Epidermal melanocyte (primary cell): ENCODE measurements around the gene PLD6.

ENCODE experiments used
- DNase-seq: peaks from one replicate; pipeline ENCODE4 v3.0.0; 2011; ENCODE audit warnings: low spot score; ENCODE audit not compliant: insufficient read length

The PLD6 gene

DNA sequence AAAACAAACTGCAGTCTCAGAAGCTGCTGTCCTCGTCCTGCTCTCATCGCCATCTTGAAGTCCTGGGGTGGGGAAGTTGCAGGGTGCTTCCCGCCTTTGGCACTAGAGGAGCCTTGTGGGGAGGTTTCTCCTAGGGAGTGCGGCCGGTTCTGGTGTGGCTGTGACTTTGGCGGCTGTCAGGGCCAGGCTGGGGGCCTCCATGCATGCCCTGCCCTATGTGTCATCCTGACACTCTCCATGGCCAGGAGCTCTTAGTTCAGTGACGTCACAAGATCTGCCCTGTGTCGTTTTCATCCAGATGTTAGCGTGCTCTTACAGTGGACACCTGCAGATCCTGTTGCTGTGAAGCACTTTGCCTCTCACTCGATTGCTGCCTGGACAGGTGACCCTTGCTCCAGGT, 49.6 kb downstream of the PLD6 start:
- no peak for DNase-seq

DNA sequence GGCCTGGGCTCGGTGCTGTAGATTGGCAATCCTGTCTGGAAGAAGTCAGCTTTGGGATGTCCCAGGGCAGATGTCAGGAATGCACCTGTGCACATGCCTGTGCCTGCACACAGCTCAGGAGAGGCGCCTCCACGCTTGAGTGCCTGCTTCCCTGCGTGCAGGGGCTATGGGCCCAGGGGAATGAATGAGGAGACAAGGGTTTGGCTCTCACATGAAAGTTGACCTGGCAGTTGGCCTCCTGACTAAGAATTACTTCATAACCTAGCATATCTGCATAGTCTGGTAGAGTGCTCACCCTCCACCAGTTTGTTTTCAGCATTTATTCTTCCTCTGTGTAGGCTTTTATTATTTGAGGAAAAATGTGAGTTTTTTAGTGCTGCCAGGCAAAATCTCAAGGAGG, 50.0 kb downstream of the PLD6 start:
- no peak for DNase-seq

DNA sequence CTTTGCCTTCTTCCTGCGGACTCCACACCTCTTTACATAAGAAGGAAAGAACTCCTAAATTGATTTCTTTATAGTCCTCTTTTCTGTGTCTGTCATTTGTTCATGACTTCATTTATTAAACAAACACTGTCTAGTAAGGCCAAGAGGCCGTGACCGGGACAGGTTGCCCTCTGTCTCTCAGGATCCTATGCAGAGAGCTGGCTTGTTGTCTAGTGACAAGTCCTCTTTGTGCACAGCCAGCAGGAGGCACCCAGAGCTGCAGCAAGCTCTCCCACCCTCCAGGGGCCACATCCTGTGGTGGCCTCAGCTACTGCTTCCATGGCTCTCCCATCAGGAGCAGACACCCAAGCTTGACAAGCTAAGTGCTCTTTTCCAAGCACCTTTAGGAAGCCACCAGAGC, 50.6 kb downstream of the PLD6 start:
- DNase-seq = no peak

DNA sequence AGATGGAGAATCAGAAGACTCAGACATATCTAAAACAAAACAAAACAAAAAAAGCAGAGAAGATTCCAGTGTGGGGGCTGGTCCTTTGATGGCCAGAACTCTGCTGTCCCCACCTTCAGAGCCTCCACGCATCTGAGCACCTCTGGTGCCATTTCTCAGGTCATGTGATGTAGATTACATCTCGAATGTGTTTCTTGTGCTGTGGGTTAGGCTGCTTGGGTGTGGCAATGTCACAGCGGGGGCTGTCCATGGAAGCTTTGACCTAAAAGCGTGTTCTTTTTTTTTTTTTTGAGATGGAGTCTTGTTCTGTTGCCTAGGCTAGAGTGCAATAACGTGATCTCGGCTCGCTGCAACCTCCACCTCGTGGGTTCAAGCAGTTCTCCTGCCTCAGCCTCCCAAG, 51.2 kb downstream of the PLD6 start:
- no peak for DNase-seq

DNA sequence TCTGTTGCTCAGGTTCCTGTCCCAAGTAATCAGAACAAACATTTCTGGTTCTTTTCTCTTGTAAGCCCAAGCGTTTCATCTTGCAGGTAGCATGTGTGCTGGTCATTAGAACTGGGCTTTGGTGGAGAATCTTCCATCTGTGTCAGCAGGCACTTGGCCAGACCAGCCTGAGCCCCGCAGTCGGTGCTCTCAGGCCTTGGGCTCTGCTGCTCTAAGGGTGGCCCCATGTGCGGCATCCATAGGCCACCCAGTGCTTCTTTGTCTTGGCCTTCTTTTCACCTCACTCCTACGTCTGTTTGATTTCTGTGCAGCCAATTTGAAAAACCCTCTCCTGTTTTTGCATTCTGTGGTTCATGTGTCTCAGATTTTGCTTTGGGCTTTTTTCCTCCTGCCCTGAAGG, 51.6 kb downstream of the PLD6 start:
- DNase-seq = no peak

DNA sequence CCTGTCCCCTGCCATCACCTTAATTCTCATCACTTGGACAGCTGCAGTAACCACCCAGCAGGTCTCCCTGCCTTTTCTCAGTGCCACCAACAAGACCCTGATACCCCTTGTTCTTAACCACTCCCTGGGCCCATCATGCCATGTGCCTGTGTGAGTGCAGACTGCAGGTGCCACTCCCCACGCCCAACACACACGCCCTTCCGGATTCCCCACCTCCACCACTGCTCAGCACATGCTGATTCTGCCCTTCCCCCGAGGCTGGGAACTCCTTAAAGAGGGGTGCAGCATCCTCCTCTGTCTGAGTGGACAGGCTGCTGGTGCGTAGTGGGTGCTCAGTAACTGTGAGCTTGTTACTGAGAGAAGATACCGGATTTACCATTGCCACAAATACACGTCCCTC, 52.4 kb downstream of the PLD6 start:
- DNase-seq = no peak

DNA sequence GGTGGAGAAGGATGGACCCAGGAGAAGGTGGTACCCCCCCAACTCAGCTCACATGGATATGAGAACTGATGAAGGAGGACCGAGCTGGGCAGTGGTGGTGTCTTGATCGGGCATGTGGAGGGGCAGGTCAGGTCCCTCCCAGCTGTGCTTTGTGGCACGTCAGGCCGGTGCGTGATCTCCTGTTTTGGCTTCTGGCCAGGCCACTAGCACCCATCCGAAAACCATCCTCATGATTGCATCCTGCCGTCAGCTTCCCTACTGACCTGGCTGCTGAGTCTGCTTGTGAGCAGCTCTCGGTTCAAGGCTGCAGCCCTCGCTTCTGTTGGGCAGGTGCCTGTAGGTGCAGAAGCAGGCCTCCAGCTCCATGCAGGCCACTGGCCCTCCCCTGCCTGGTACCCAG, 53.1 kb downstream of the PLD6 start:
- no peak for DNase-seq

DNA sequence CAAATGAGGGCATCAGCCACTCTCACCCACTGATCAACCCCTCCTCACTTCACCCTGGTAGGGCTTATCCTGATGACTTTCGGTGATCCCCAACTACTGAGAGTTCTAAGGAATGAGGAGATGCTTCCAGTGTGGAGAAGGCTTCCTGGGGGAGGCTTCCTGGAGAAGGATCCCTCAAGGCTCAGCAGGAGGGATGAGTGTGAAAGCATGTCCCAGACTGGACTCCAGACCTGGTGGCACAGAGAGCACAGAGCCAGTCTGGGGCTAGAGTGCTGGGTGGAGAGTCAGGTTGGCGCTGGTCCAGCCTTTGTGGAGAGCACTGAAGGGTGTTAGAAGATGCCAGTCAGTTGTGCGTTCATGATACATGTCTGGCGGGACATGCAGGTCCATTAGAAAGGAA, 53.7 kb downstream of the PLD6 start:
- no peak for DNase-seq

DNA sequence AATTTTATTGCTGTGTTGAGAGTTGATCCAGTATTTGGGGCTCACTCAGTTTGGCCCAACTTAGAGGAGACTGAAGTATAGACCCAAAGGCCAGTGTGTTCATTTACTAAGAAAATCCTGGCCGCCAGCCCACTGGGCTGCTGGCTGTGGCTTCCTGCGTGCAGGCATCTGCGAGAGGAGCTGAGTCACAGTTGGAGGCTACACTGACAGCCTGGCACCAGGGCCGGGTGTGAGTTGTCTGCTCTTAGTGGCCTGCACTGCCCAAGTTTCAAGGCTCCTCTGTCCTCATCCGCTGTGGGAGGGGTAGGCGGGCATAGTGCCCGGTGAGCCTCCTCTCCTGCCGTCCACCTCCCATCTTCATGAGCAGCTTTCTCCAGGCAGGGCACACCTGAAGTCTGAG, 54.2 kb downstream of the PLD6 start:
- DNase-seq = peak; percentile 48

DNA sequence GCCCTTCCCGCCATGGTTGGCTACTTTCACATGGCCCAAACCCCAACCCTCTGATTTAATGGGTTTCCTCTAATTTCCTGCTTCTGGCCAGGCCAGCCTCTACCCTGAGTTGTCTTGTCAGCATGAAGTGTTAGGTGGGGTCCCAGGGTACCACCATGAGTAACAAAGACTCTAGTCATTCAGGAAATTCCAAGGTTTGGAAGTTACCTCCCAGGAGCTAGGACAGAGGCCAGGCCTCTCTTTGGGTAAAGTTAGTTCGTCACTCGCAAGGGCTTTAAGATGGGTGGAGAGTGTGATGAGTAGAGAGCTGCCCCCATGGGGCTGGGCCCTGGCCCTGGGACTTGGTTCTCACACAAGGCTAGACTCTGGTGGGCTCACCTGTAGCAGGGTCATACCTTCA, 54.6 kb downstream of the PLD6 start:
- no peak for DNase-seq

DNA sequence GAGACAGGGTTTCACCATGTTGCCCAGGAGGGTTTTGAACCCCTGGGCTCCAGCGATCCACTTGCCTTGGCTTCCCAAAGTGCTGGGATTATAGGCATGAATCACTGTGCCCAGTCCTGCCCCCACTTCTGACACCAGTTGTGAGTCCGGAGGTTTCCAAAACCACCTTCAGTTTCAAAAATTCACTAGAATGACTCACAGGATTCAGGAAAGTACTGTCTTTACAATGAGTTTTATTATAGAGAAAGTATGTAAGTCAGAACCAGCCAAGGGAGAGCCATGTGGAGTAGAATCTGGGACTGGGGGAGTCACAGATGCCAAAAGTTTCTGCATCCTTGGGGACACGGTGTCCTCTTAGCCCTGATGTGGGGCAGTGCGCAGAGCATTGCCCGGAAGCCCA, 55.1 kb downstream of the PLD6 start:
- no peak for DNase-seq
